Testis (tissue), 3 donors: ENCODE data around the gene NRXN3. TPM values are rescaled to one million over a fixed set of nuclear protein-coding genes. Genes with fewer than 3 reads are reported as not detected.

Source experiments
- DNase-seq: peaks from one replicate; pipeline ENCODE4 v3.0.0-alpha.2; 2019
- H3K27ac ChIP-seq, 2 donors: fragments of 200-600 bp; sonication (generic); one replicate each; pipeline ENCODE4 v1.5.1; 2019
- H3K27me3 ChIP-seq: fragments of 200-600 bp; sonication (generic); one replicate; pipeline ENCODE4 v1.5.1; 2019
- H3K36me3 ChIP-seq: fragments of 200-600 bp; sonication (generic); one replicate; pipeline ENCODE4 v1.5.1; 2017; ENCODE audit warnings: low read depth; ENCODE audit errors: missing control alignments
- H3K4me1 ChIP-seq: fragments of 200-600 bp; sonication (generic); one replicate; pipeline ENCODE4 v1.5.1; 2019
- H3K4me3 ChIP-seq, 2 donors: fragments of 200-600 bp; sonication (generic); one replicate each; pipeline ENCODE4 v1.5.1; 2017 to 2019
- H3K9me3 ChIP-seq: fragments of 200-600 bp; sonication (generic); one replicate; pipeline ENCODE4 v1.5.1; 2017
- POLR2A ChIP-seq: fragments of 450-650 bp; IDR thresholded peaks from one replicate; pipeline ENCODE4 v1.6.1; 2017; ENCODE audit warnings: antibody characterized with exemption, mild to moderate bottlenecking, moderate library complexity
- WGBS, 2 donors: methylation state at CpG; one replicate each; pipeline ENCODE4 v1.1.5; 2018; 5-methylcytosine and 5-hydroxymethylcytosine counted together
- intact Hi-C: fragments of 100-400 bp; cut with DNase I; formaldehyde crosslinking; loops from one replicate; pipeline ENCODE4 v1.15.1; 2023; ENCODE audit warnings: low total_unique reads
- polyA plus RNA-seq: library from polyadenylated mRNA; stranded (reverse); fragments of 350-450 nt; fragmentation: Illumina TruSeq; extraction: RNeasy Lipid Tissue Mini Kit (QIAGEN cat#74804); gene quantifications from one replicate; pipeline ENCODE4 v1.2.3, GENCODE V29; 2014; ENCODE audit warnings: low read depth, low replicate concordance; ENCODE audit not compliant: insufficient read depth
- total RNA-seq, 2 donors: library from RNA; depleted of rRNA; stranded (reverse); fragments of >200 nt; gene quantifications; one replicate each; pipeline ENCODE4 v1.2.3, GENCODE V29; 2016
- TF ChIP-seq, protein P1 (sequence below), 3 experiments: fragments of 450-650 bp in 2 of 3; fragments of 200-600 bp in 1 of 3; sonication (generic) in 1 of 3; IDR thresholded peaks; one replicate each; pipeline ENCODE4 v1.5.1; 2016 to 2019; ENCODE audit warnings: antibody characterized with exemption in 3 of 3, mild to moderate bottlenecking in 2 of 3, moderate library complexity in 1 of 3

NRXN3 gene
- total and polyA plus RNA-seq, 3 donors from 2014 or later, result 3.5 to 8.0 (median 3.9) TPM

DNA sequence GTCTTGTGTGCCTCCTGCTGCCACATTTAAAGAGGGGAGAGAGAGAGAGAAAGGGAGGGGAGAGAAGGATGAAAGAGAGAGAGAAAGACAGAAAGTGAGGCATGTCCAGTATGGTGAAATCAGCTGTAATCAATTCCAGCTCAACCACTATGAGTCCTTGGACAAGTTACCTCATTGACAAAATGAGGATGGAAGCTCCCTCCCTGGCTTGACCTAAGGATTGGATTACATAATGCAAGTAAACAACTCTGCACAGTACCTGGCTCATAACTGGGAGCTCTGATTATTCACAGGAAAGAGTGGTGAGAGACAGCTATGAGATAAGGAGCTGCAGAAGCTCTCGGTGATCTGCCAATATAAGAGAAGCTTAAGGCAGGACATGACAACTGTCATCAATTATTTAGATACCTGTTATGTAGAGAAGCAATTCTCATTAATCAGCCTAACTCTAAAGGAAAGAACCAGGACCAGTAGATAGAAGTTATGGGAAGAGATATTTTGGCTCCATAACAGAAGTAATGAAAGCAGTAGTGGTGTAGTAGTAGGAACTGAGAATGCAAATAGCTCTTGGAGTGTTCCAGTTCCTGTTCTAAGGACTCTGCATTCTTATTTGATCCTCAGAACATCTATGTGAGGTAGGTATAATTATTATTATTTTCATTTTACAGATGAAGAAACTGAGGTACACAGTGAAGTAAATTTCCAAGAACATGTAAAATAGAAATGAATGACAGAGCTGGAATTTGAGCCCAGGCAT lies 1249.6 kb downstream of the NRXN3 start:
- no peak for TF ChIP-seq POLR2A
- TF ChIP-seq, protein P1, sequence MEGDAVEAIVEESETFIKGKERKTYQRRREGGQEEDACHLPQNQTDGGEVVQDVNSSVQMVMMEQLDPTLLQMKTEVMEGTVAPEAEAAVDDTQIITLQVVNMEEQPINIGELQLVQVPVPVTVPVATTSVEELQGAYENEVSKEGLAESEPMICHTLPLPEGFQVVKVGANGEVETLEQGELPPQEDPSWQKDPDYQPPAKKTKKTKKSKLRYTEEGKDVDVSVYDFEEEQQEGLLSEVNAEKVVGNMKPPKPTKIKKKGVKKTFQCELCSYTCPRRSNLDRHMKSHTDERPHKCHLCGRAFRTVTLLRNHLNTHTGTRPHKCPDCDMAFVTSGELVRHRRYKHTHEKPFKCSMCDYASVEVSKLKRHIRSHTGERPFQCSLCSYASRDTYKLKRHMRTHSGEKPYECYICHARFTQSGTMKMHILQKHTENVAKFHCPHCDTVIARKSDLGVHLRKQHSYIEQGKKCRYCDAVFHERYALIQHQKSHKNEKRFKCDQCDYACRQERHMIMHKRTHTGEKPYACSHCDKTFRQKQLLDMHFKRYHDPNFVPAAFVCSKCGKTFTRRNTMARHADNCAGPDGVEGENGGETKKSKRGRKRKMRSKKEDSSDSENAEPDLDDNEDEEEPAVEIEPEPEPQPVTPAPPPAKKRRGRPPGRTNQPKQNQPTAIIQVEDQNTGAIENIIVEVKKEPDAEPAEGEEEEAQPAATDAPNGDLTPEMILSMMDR (IDR thresholded peaks at IDR 0.05), result no peak
- Histone ChIP-seq H3K4me3 (no peak overlapping the region), H3K27ac (no peak overlapping the region), H3K27me3 (no peaks in the 10 kb centered on the region), H3K9me3 (no peaks in the 10 kb centered on the region), H3K36me3 (no peaks in the 10 kb centered on the region), H3K4me1 (no peaks in the 10 kb centered on the region)
- WGBS, 2 donors, result 84 to 88% methylated on average over 1 of the region's 1 CpG
- DNase-seq, result no peak
- intact Hi-C loops, result no loop called here

DNA sequence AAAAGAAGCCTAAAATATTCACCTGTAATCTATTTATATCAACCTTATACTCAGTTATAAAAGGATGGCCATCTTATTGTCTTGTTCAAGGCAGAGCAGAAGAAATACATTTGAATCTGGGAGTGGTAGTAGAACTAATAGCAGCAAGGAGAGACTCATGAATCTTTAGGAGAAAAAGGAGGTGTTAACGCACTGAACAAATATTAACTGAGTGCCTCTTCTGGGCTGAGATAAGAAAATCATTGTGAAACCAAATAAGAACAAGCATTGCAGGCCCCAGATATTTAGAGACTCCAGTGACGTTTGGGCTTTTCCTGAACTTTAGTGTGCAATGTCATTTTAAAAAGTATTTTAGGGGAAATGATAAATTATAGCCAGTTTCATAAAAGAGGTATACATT lies 1250.6 kb downstream of the NRXN3 start:
- TF ChIP-seq, protein P1 (IDR thresholded peaks at IDR 0.05), result no peak
- no peak for TF ChIP-seq POLR2A
- H3K36me3 ChIP-seq, result no peaks in the 10 kb centered on the region
- no peaks in the 10 kb centered on the region for H3K27me3 ChIP-seq
- no peak overlapping the region for H3K4me3 ChIP-seq
- no peaks in the 10 kb centered on the region for H3K9me3 ChIP-seq
- intact Hi-C loops, result no loop called here
- no peaks in the 10 kb centered on the region for H3K4me1 ChIP-seq
- no peak for DNase-seq
- H3K27ac ChIP-seq, result no peak overlapping the region
- 35 to 39% methylated on average over 2 of the region's 2 CpGs for WGBS, 2 donors

DNA sequence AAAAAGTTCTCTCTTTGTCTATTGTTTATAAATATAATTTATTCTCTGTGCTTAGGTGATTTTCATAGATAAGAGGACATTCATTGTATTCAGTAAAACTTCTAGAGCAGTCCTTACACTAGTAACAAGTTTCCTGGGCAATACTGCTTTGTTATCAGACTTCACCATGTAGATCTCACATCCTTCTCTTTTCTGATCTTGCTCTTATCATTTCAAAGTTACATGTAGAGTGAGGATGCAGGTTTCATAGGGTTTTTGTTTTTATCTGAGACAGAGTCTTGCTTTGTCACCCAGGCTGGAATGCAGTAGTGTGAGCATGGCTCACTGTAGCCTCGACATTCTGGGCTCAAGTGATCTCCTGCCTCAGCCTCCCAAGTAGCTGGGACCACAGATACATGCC lies 1251.6 kb downstream of the NRXN3 start:
- no peaks in the 10 kb centered on the region for H3K27me3 ChIP-seq
- 80 to 88% methylated on average over 1 of the region's 1 CpG for WGBS, 2 donors
- H3K4me3 ChIP-seq, result no peak overlapping the region
- TF ChIP-seq, protein P1 (IDR thresholded peaks at IDR 0.05), result no peak
- no peak for TF ChIP-seq POLR2A
- intact Hi-C loops, result no loop called here
- DNase-seq, result no peak
- H3K9me3 ChIP-seq, result no peaks in the 10 kb centered on the region
- H3K27ac ChIP-seq, result no peak overlapping the region
- H3K4me1 ChIP-seq, result no peaks in the 10 kb centered on the region
- H3K36me3 ChIP-seq, result no peaks in the 10 kb centered on the region

DNA sequence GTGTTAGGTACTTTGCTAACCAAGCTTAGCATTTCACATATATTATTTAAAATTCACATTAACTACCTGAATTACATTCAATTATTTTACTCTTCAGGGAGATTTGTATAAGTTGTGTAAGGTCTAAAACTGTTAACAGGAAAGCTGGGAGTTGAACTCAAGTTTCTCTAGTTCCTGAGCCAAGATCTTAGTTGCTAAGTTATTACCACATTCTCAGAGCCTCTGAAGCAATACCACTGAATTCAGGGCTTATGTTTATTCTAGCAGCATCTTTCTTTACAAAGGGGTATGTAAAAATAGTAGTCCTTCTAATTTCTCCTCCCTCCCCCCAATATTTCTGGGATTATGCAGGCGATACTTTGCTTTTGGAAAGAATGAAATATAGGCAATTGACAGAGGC lies 1254.3 kb downstream of the NRXN3 start:
- WGBS, 2 donors, result 90 to 92% methylated on average over 1 of the region's 1 CpG
- Histone ChIP-seq H3K27ac (no peak overlapping the region), H3K4me1 (no peaks in the 10 kb centered on the region), H3K27me3 (no peaks in the 10 kb centered on the region), H3K9me3 (no peaks in the 10 kb centered on the region), H3K36me3 (no peaks in the 10 kb centered on the region), H3K4me3 (no peak overlapping the region)
- intact Hi-C loops, result no loop called here
- no peak for DNase-seq
- no peak for TF ChIP-seq POLR2A
- TF ChIP-seq, protein P1 (IDR thresholded peaks at IDR 0.05), result no peak
